Prostate gland (tissue), 2 donors: Measurements from ENCODE around the gene PKP4.

Experiments
- CTCF ChIP-seq, 4 experiments: fragments of 200-600 bp in 2 of 4; fragments of 450-650 bp in 2 of 4; sonication (generic) in 2 of 4; IDR thresholded peaks; 1 replicate in 3 of 4; 2 replicates in 1 of 4; pipeline ENCODE4 v1.5.1; 2016 to 2019; ENCODE audit warnings: antibody characterized with exemption in 4 of 4, mild to moderate bottlenecking in 2 of 4, moderate library complexity in 2 of 4
- POLR2A ChIP-seq: fragments of 450-650 bp; IDR thresholded peaks from one replicate; pipeline ENCODE4 v1.6.1; 2016; ENCODE audit warnings: antibody characterized with exemption, mild to moderate bottlenecking
- POLR2AphosphoS5 ChIP-seq: sonication (generic); formaldehyde crosslinking; IDR thresholded peaks from one replicate; pipeline ENCODE4 v1.6.1; 2017; ENCODE audit warnings: antibody characterized with exemption

GRCh38 chr2:158658396-158658795 is 201.6 kb downstream of the PKP4 start:
- TF ChIP-seq POLR2AphosphoS5 (no peak), CTCF (IDR thresholded peaks at IDR 0.05) (no peak), POLR2A (no peak)
